H9 (cell line): ENCODE data around the gene MAST1. TPM values are rescaled to one million over a fixed set of nuclear protein-coding genes. Genes with fewer than 3 reads are reported as not detected.

Source experiments
- DNase-seq: peaks from one replicate; pipeline ENCODE4 v3.0.0-alpha.2; 2017
- H2AFZ ChIP-seq: one replicate; pipeline ENCODE4 v1.6.1; 2013; ENCODE audit warnings: mild to moderate bottlenecking, low read length, control low read depth, moderate library complexity
- H2AK5ac ChIP-seq: 2 replicates; pipeline ENCODE4 v1.6.1; 2013; ENCODE audit warnings: low read length, control low read depth, mixed read lengths; ENCODE audit not compliant: insufficient read length
- H2BK120ac ChIP-seq: one replicate; pipeline ENCODE4 v1.6.1; 2013; ENCODE audit warnings: low read depth, mild to moderate bottlenecking, low read length, control low read depth, inconsistent platforms; ENCODE audit not compliant: poor library complexity, severe bottlenecking
- H2BK12ac ChIP-seq: 2 replicates; pipeline ENCODE4 v1.6.1; 2013; ENCODE audit warnings: low read length, control low read depth, mixed read lengths, low read depth; ENCODE audit not compliant: insufficient read length
- H2BK15ac ChIP-seq: 2 replicates; pipeline ENCODE4 v1.6.1; 2013; ENCODE audit warnings: low read depth, low read length, control low read depth
- H2BK20ac ChIP-seq: one replicate; pipeline ENCODE4 v1.6.1; 2013; ENCODE audit warnings: low read depth, mild to moderate bottlenecking, low read length, control low read depth, inconsistent platforms; ENCODE audit not compliant: poor library complexity, severe bottlenecking
- H2BK5ac ChIP-seq: 2 replicates; pipeline ENCODE4 v1.6.1; 2013; ENCODE audit warnings: low read length, control low read depth, mixed read lengths; ENCODE audit not compliant: insufficient read length
- H3K14ac ChIP-seq: 2 replicates; pipeline ENCODE4 v1.6.1; 2013; ENCODE audit warnings: low read length, control low read depth; ENCODE audit not compliant: insufficient read depth
- H3K18ac ChIP-seq: 2 replicates; pipeline ENCODE4 v1.6.1; 2013; ENCODE audit warnings: low read depth, mild to moderate bottlenecking, mixed read lengths, low read length, control low read depth; ENCODE audit not compliant: insufficient read length
- H3K23ac ChIP-seq: 2 replicates; pipeline ENCODE4 v1.6.1; 2013; ENCODE audit warnings: low read length, control low read depth, mixed read lengths, low read depth; ENCODE audit not compliant: insufficient read length
- H3K23me2 ChIP-seq: 2 replicates; pipeline ENCODE4 v1.6.1; 2013; ENCODE audit warnings: low read depth, mild to moderate bottlenecking, mixed read lengths, low read length, control low read depth; ENCODE audit not compliant: insufficient read length, poor library complexity, severe bottlenecking
- H3K27ac ChIP-seq: 2 replicates; pipeline ENCODE4 v1.5.1; 2013; ENCODE audit warnings: low read length, control low read depth, mixed read lengths, low read depth; ENCODE audit not compliant: insufficient read length
- H3K27me3 ChIP-seq: 2 replicates; pipeline ENCODE4 v1.6.1; 2013; ENCODE audit warnings: low read length, control low read depth, inconsistent platforms; ENCODE audit not compliant: insufficient read depth
- H3K4ac ChIP-seq: 2 replicates; pipeline ENCODE4 v1.6.1; 2013; ENCODE audit warnings: low read depth, mild to moderate bottlenecking, control low read depth, inconsistent platforms, low read length, moderate library complexity
- H3K4me1 ChIP-seq: 2 replicates; pipeline ENCODE4 v1.6.1; 2013; ENCODE audit warnings: low read length, control low read depth, inconsistent platforms; ENCODE audit not compliant: insufficient read depth
- H3K4me2 ChIP-seq: 2 replicates; pipeline ENCODE4 v1.6.1; 2013; ENCODE audit warnings: low read length, control low read depth, mixed read lengths; ENCODE audit not compliant: insufficient read length, insufficient read depth
- H3K56ac ChIP-seq: 2 replicates; pipeline ENCODE4 v1.6.1; 2013; ENCODE audit warnings: low read depth, mild to moderate bottlenecking, mixed read lengths, low read length, control low read depth; ENCODE audit not compliant: insufficient read length
- H3K79me1 ChIP-seq: 2 replicates; pipeline ENCODE4 v1.6.1; 2013; ENCODE audit warnings: low read depth, mild to moderate bottlenecking, moderate library complexity, low read length, control low read depth, inconsistent platforms; ENCODE audit not compliant: insufficient read depth, poor library complexity, severe bottlenecking
- H3K79me2 ChIP-seq: 2 replicates; pipeline ENCODE4 v1.6.1; 2013; ENCODE audit warnings: low read length, control low read depth, inconsistent platforms; ENCODE audit not compliant: insufficient read depth
- H3K9ac ChIP-seq: 2 replicates; pipeline ENCODE4 v1.6.1; 2013; ENCODE audit warnings: low read length, control low read depth, mixed read lengths; ENCODE audit not compliant: insufficient read length; ENCODE audit errors: extremely low read depth
- H3K9me3 ChIP-seq: one replicate; pipeline ENCODE4 v1.6.1; 2013; ENCODE audit warnings: low read depth, low read length, inconsistent platforms; ENCODE audit not compliant: control insufficient read depth
- H3T11ph ChIP-seq: one replicate; pipeline ENCODE4 v1.6.1; 2013; ENCODE audit warnings: mild to moderate bottlenecking, low read length, control low read depth, inconsistent platforms
- H4K20me1 ChIP-seq: one replicate; pipeline ENCODE4 v1.6.1; 2013; ENCODE audit not compliant: control insufficient read depth, insufficient read length, insufficient read depth
- H4K5ac ChIP-seq: 2 replicates; pipeline ENCODE4 v1.6.1; 2013; ENCODE audit warnings: low read depth, mild to moderate bottlenecking, mixed read lengths, low read length, control low read depth; ENCODE audit not compliant: insufficient read length
- H4K8ac ChIP-seq: replicated peaks from 2 replicates; pipeline ENCODE4 v1.6.1; 2013; ENCODE audit warnings: low read length, control low read depth, mixed read lengths, low read depth; ENCODE audit not compliant: insufficient read length
- H4K91ac ChIP-seq: 2 replicates; pipeline ENCODE4 v1.6.1; 2013; ENCODE audit warnings: low read depth, mild to moderate bottlenecking, moderate library complexity, mixed read lengths, low read length, control low read depth; ENCODE audit not compliant: insufficient read length
- H3K27ac Mint-ChIP-seq, 3 experiments: 2 replicates in 2 of 3; 3 replicates in 1 of 3; pipeline ENCODE4 v1.8.0; 2020 to 2021; ENCODE audit warnings: mixed read lengths in 3 of 3, mild to moderate bottlenecking in 1 of 3, moderate library complexity in 1 of 3
- H3K27me3 Mint-ChIP-seq: 2 replicates; pipeline ENCODE4 v1.8.0; 2021; ENCODE audit warnings: low read depth, mild to moderate bottlenecking, moderate library complexity, mixed read lengths
- H3K36me3 Mint-ChIP-seq, 3 experiments: 2 replicates in 2 of 3; 3 replicates in 1 of 3; pipeline ENCODE4 v1.8.0; 2020 to 2021; ENCODE audit warnings: low read depth in 3 of 3, mixed read lengths in 3 of 3; ENCODE audit not compliant: insufficient read depth in 1 of 3
- H3K4me1 Mint-ChIP-seq, 2 experiments: 2 replicates each; pipeline ENCODE4 v1.8.0; 2020; ENCODE audit warnings: mixed read lengths in 2 of 2
- H3K4me3 Mint-ChIP-seq, 2 experiments: 2 replicates in 1 of 2; 3 replicates in 1 of 2; pipeline ENCODE4 v1.8.0; 2020 to 2021; ENCODE audit warnings: mild to moderate bottlenecking in 2 of 2, mixed read lengths in 2 of 2, moderate library complexity in 1 of 2
- H3K9me3 Mint-ChIP-seq, 2 experiments: 2 replicates in 1 of 2; 3 replicates in 1 of 2; pipeline ENCODE4 v1.8.0; 2020; ENCODE audit warnings: mild to moderate bottlenecking in 2 of 2, mixed read lengths in 2 of 2, moderate library complexity in 1 of 2
- WGBS: extraction: QIAGEN DNeasy Blood & Tissue Kit; methylation state at CpG from one replicate; pipeline ENCODE4 v1.1.7; 2013; ENCODE audit warnings: missing lambda C conversion rate, low lambda C conversion rate, mixed read lengths; ENCODE audit not compliant: insufficient read length; ENCODE audit errors: extremely low coverage; 5-methylcytosine and 5-hydroxymethylcytosine counted together
- total RNA-seq: library from RNA; stranded (reverse); gene quantifications from 2 replicates; pipeline ENCODE4 v1.2.1, GENCODE V29; 2021
- TF ChIP-seq, protein P1 (sequence below): fragments of 200-600 bp; sonication (generic); conservative IDR thresholded peaks from 3 replicates; pipeline ENCODE4 v1.8.0; 2021; ENCODE audit warnings: antibody characterized with exemption, mild to moderate bottlenecking

MAST1 gene
- total RNA-seq, 1 experiment from 2014 or later, result 15.1 TPM

DNA sequence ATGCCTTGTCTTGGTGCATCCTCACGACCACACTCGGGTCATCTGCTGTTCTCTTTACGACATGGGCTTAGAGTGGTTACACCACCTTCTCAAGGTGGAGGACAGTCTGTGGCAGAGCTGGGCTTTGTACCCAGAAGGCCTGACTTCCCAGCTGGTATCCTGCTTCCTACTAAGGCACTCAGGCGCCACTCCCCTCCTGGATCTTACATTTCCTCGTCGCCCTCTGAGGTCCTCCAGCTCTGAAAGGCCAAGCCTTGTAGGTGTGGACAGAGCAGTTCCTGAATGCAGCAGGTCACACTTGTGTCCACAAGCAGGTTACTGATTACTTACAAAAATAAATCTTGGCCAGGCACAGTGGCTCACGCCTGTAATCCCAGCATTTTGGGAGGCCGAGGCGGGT is 68.9 kb downstream of the MAST1 start:
- Mint-ChIP-seq H3K36me3 (no peaks in the 10 kb centered on the region), H3K27ac (peak overlapping the region in 1 of 3 experiments; percentile 76; a peak in 3 of 7 replicates), H3K9me3 (no peaks in the 10 kb centered on the region), H3K4me3 (no peak overlapping the region), H3K27me3 (peaks cover 3% of the 10 kb centered on the region), H3K4me1 (peaks cover 1 to 5% of the 10 kb centered on the region in 2 experiments)
- H3K79me2 ChIP-seq, result no peaks in the 10 kb centered on the region
- no peaks in the 10 kb centered on the region for H3K9me3 ChIP-seq
- no peak overlapping the region for H3K27ac ChIP-seq
- no peak overlapping the region for H3K4ac ChIP-seq
- no peak overlapping the region for H2BK20ac ChIP-seq
- H3K27me3 ChIP-seq, result no peaks in the 10 kb centered on the region
- no peak overlapping the region for H2BK120ac ChIP-seq
- no peak overlapping the region for H3K18ac ChIP-seq
- no peak for DNase-seq
- no peak overlapping the region for H3K23ac ChIP-seq
- H4K5ac ChIP-seq, result no peak overlapping the region
- H3K9ac ChIP-seq, result no peak overlapping the region
- H3T11ph ChIP-seq, result no peak overlapping the region
- TF ChIP-seq, protein P1, sequence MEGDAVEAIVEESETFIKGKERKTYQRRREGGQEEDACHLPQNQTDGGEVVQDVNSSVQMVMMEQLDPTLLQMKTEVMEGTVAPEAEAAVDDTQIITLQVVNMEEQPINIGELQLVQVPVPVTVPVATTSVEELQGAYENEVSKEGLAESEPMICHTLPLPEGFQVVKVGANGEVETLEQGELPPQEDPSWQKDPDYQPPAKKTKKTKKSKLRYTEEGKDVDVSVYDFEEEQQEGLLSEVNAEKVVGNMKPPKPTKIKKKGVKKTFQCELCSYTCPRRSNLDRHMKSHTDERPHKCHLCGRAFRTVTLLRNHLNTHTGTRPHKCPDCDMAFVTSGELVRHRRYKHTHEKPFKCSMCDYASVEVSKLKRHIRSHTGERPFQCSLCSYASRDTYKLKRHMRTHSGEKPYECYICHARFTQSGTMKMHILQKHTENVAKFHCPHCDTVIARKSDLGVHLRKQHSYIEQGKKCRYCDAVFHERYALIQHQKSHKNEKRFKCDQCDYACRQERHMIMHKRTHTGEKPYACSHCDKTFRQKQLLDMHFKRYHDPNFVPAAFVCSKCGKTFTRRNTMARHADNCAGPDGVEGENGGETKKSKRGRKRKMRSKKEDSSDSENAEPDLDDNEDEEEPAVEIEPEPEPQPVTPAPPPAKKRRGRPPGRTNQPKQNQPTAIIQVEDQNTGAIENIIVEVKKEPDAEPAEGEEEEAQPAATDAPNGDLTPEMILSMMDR, result no peak
- H2BK15ac ChIP-seq, result no peak overlapping the region
- no peak overlapping the region for H3K4me2 ChIP-seq
- no peak overlapping the region for H2BK5ac ChIP-seq
- no peaks in the 10 kb centered on the region for H4K20me1 ChIP-seq
- H3K4me1 ChIP-seq, result no peaks in the 10 kb centered on the region
- H3K79me1 ChIP-seq, result no peaks in the 10 kb centered on the region
- H3K56ac ChIP-seq, result no peak overlapping the region
- H2BK12ac ChIP-seq, result no peak overlapping the region
- no CpG with 5 or more reads among the region's 9 CpGs for WGBS
- no peaks in the 10 kb centered on the region for H3K23me2 ChIP-seq
- no peak overlapping the region for H4K8ac ChIP-seq
- H2AFZ ChIP-seq, result no peak overlapping the region
- H3K14ac ChIP-seq, result no peak overlapping the region
- H4K91ac ChIP-seq, result no peak overlapping the region
- no peak overlapping the region for H2AK5ac ChIP-seq
